Skeletal muscle tissue (tissue), 4 donors: ENCODE results near the gene NPM1. TPM values are rescaled to one million over a fixed set of nuclear protein-coding genes. Genes with fewer than 3 reads are reported as not detected.

ENCODE experiments used
- H3K27ac ChIP-seq: one replicate; pipeline ENCODE4 v1.7.0; 2013; ENCODE audit warnings: mild to moderate bottlenecking, low read depth, low read length, inconsistent platforms
- H3K27me3 ChIP-seq, 3 donors: one replicate each; pipeline ENCODE4 v1.7.0; 2013; ENCODE audit warnings: low read length in 3 of 3; ENCODE audit not compliant: control insufficient read depth in 3 of 3, insufficient read depth in 3 of 3
- H3K36me3 ChIP-seq, 3 donors: one replicate each; pipeline ENCODE4 v1.7.0; 2013; ENCODE audit warnings: low read length in 3 of 3; ENCODE audit not compliant: control insufficient read depth in 3 of 3, insufficient read depth in 3 of 3
- H3K4me1 ChIP-seq, 3 donors: one replicate each; pipeline ENCODE4 v1.7.0; 2013; ENCODE audit warnings: low read length in 3 of 3, mild to moderate bottlenecking in 3 of 3; ENCODE audit not compliant: control insufficient read depth in 3 of 3, insufficient read depth in 3 of 3
- H3K4me3 ChIP-seq, 3 donors: one replicate each; pipeline ENCODE4 v1.7.0; 2013; ENCODE audit warnings: low read length in 3 of 3
- H3K9ac ChIP-seq, 3 donors: one replicate each; pipeline ENCODE4 v1.7.0; 2013; ENCODE audit warnings: low read length in 3 of 3, mild to moderate bottlenecking in 3 of 3, moderate library complexity in 2 of 3, low read depth in 1 of 3
- H3K9me3 ChIP-seq, 3 donors: one replicate each; pipeline ENCODE4 v1.7.0; 2013; ENCODE audit warnings: low read length in 3 of 3; ENCODE audit not compliant: control insufficient read depth in 3 of 3
- total RNA-seq: library from RNA; depleted of rRNA; stranded (reverse); fragments of >200 nt; gene quantifications from one replicate; pipeline ENCODE4 v1.2.3, GENCODE V29; 2014
- donor health status: Osteomylitis.

NPM1 gene
- total RNA-seq, 1 donor from 2014 or later: 713 TPM

DNA sequence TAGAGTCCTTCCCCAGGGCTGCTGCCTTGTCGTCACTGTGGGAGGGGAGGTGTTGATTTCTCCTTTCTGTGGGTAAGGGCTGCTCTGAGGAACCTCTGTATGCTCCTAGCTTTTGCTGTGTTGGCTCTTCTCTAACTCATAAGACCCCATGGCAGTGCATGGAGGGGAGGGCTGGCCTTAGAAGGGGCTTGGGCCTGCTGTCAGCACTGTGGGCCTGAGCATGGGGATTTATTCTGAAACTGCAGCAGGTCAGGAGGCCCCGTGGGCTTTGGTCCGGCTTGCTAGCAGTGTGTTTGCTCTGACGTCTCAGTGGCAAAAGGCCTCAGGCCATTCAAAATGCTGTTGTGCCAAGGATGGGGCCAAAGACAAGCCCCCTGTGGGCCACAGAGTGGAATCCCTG lies 38.6 kb downstream of the NPM1 start:
- peaks cover 0 to 4% (median under 1%) of the 10 kb centered on the region in 3 donors for H3K4me1 ChIP-seq
- no peaks in the 10 kb centered on the region for H3K27me3 ChIP-seq

DNA sequence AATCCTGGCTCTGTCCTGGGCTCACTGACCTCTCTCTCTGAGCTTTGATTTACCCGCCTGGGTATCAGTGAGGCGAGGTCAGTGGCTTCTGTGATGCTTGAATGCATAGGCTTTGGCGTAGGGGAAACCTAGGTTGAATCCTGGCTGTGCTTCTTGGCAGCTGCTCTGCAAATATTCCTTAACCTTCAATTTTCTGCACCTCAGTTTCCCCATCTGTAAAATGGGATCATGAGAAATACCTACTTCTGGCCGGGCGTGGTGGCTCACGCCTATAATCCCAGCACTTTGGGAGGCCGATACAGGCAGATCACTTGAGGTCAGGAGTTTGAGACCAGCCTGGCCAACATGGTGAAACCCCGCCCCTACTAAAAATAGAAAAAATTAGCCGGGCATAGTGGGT lies 39.0 kb downstream of the NPM1 start:
- Histone ChIP-seq H3K4me1 (no peaks in the 10 kb centered on the region), H3K27me3 (no peaks in the 10 kb centered on the region), H3K36me3 (no peaks in the 10 kb centered on the region), H3K4me3 (no peak overlapping the region), H3K9me3 (no peaks in the 10 kb centered on the region), H3K9ac (no peak overlapping the region), H3K27ac (no peak overlapping the region)

More for the DNA sequence above, 38.6 kb downstream of the NPM1 start:
- Histone ChIP-seq H3K4me3 (no peak overlapping the region), H3K9me3 (no peaks in the 10 kb centered on the region), H3K27ac (no peak overlapping the region), H3K36me3 (no peaks in the 10 kb centered on the region), H3K9ac (no peak overlapping the region)

- Histone ChIP-seq H3K4me3 (no peak overlapping the region), H3K4me1 (no peaks in the 10 kb centered on the region), H3K27me3 (no peaks in the 10 kb centered on the region), H3K27ac (no peak overlapping the region), H3K9ac (no peak overlapping the region), H3K9me3 (no peaks in the 10 kb centered on the region), H3K36me3 (no peaks in the 10 kb centered on the region)
Measured at GRCh38 chr5:171427318-171428167, 39.9 kb downstream of the NPM1 start.

DNA sequence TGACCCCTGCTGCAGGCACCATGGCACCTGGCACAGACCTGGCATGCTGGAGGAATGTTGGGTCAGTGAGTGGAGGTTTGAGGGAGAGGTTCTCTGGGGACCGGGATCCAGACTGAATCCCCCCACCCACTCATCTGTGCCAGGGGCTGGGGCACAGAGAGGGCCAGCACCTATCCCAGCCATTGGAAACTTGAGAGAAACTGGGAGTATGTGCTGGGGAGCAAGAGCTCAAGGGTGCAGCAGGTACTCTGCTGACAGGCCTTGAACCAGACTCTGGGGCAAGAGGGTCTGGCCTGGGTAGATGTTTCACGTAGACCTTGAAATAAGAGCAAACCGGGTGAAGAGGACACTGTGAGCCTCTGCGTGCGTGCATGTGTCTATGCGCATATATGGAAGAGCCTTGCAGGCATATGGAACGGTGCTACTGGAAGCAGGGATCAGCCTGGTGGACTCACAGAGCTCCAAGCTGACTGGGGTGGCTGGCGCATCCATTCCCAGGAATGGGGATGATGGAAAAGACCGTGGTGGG lies 40.6 kb downstream of the NPM1 start:
- Histone ChIP-seq H3K27ac (no peak overlapping the region), H3K4me3 (no peak overlapping the region), H3K36me3 (no peaks in the 10 kb centered on the region), H3K4me1 (no peaks in the 10 kb centered on the region), H3K27me3 (no peaks in the 10 kb centered on the region), H3K9me3 (no peaks in the 10 kb centered on the region), H3K9ac (no peak overlapping the region)

DNA sequence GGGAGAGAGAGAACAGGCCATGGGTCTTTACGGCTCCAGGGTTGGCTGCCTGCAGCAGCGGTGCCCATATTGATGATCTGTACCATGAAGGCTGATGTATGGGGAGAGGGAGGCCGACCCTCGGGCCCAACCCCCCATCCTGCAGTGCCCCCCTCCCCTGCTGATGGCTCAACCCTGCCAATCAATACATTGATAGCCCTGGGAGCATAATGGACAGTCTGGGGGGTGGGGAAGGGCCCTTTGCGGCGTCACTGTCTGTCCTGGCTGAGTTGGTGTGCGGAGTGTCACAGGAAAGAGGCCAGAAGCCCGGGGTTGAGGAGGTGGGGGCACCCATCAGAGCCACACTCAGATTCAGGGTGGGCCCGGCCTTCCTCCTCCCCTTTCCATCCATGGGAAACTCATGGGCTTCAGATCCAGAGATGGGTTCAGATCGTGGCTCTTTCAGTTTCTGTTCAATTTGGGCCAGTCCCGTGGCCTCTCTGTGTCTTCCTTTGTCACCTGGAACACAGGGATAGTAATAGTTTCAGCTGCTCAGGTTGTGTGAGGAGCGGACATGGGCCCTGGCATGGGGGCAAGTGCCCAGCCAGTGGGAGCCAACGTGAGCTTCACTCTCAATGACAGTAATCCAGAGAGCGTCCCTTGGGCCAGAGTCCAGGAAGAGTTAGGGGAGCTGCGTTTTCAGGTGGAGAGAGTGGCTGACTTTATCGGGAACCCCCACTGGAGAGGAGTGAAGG lies 41.3 kb downstream of the NPM1 start:
- H3K36me3 ChIP-seq: no peaks in the 10 kb centered on the region
- H3K9me3 ChIP-seq: no peaks in the 10 kb centered on the region
- no peaks in the 10 kb centered on the region for H3K27me3 ChIP-seq
- H3K27ac ChIP-seq: no peak overlapping the region
- no peak overlapping the region for H3K4me3 ChIP-seq
- no peaks in the 10 kb centered on the region for H3K4me1 ChIP-seq
- no peak overlapping the region for H3K9ac ChIP-seq

DNA sequence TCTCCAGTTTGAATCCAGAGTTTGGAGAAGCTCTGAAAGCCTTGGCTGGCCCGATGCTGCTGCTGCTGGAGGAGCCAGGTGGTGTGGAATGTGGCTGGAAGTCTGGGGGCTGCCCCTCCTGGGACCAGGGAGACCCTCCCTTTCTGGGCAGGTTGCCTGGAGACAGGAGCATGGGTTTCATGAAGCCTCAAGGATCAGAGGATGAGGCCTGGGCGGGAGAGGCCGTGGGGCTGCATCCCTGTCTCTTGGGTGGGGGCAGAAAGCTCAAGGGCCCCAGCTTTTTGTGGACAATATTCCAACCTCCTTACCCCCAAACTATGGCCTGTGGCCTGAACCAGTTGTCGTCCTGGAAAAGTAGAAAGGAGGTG lies 41.9 kb downstream of the NPM1 start:
- H3K4me1 ChIP-seq: no peaks in the 10 kb centered on the region
- H3K9me3 ChIP-seq: no peaks in the 10 kb centered on the region
- no peak overlapping the region for H3K9ac ChIP-seq
- no peak overlapping the region for H3K4me3 ChIP-seq
- H3K36me3 ChIP-seq: no peaks in the 10 kb centered on the region
- no peak overlapping the region for H3K27ac ChIP-seq
- no peaks in the 10 kb centered on the region for H3K27me3 ChIP-seq

- no peak overlapping the region for H3K4me3 ChIP-seq
- no peaks in the 10 kb centered on the region for H3K27me3 ChIP-seq
- no peaks in the 10 kb centered on the region for H3K4me1 ChIP-seq
- no peak overlapping the region for H3K9ac ChIP-seq
- no peaks in the 10 kb centered on the region for H3K36me3 ChIP-seq
- no peak overlapping the region for H3K27ac ChIP-seq
- H3K9me3 ChIP-seq: no peaks in the 10 kb centered on the region
Measured at GRCh38 chr5:171431251-171431777, 43.7 kb downstream of the NPM1 start.

DNA sequence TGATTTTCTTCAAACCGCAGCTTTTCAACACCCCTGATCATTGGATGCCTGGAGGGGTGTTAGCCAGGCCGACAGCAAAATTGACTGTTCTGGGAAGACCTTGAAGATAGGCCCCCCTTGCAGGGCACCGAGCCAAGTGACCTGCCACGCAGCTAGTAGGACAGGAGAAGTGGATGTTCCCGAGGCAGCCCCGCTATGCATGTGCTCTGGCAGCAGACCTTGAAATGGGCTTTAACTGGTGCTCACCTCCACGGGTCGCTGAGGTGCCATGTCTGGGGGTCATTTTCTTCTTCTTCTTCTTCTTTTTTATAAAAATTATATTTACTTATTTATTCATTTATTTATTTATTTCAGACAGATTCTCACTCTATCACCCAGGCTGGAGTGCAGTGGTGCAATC lies 44.4 kb downstream of the NPM1 start:
- Histone ChIP-seq H3K4me3 (no peak overlapping the region), H3K9me3 (no peaks in the 10 kb centered on the region), H3K36me3 (no peaks in the 10 kb centered on the region), H3K9ac (no peak overlapping the region), H3K27me3 (no peaks in the 10 kb centered on the region), H3K27ac (no peak overlapping the region), H3K4me1 (no peaks in the 10 kb centered on the region)

- no peak overlapping the region for H3K9ac ChIP-seq
- no peaks in the 10 kb centered on the region for H3K27me3 ChIP-seq
- H3K4me1 ChIP-seq: no peaks in the 10 kb centered on the region
- H3K36me3 ChIP-seq: no peaks in the 10 kb centered on the region
- H3K27ac ChIP-seq: no peak overlapping the region
- H3K9me3 ChIP-seq: no peaks in the 10 kb centered on the region
- no peak overlapping the region for H3K4me3 ChIP-seq
Measured at GRCh38 chr5:171432583-171433351, 45.1 kb downstream of the NPM1 start.
